ENCODE data around the gene CARS1. TPM values are rescaled to one million over a fixed set of nuclear protein-coding genes. Genes with fewer than 3 reads are reported as not detected.
"Not testable (repeated sequence)": the region's sequence is repeated elsewhere in the genome, so short reads cannot be mapped to it uniquely, and the experiment has no call there.

Gene CARS1
- total RNA-seq, 2 experiments from 2014 or later = 94.7 to 97.5 TPM

DNA sequence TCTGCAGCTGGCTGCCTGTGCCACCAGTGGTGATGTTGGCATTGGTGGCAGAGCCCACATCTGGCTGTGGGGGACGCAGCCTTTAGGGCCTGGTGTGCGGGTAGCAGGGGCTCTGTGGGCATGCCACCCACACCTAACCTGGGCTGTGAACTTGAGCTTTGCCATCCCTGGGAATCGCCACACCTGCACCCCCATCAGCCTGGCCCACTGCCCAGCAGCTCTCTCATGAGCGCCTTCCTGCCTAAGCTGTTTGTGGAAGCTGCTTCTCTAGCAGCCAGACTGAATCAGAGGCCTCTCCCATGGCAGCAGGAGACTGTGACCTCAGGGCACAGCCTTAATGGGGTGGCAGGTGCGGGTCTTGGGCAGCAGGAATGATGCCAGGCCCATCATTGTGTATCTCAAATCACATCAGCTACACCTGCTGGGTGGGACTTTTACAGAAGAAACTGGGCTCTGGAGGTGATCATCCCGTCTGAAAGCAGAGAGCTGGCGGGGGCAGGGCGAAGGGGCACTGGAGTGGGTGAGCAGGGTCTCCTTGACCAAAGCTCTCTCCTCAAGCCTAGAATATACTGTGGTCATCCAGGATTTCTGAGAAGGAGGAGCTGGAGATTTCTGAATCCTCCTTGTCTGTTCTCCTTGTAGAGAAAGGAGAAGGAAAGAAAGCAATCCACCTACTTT, 17.8 kb upstream of the CARS1 start:
- H3K4me3 Mint-ChIP-seq = no peak overlapping the region
- no peaks in the 10 kb centered on the region for H3K9me3 Mint-ChIP-seq
- intact Hi-C loops (cut with micrococcal nuclease) = no loop called here
- CTCF ChIA-PET = interaction anchor here (0.8 to 1.0 kb wide), 2 partner anchors 16 to 17 kb away, joined by 4 to 5 read pairs; no protein-coding TSS in a partner anchor
- no peak overlapping the region for H3K27ac Mint-ChIP-seq
- H3K4me1 Mint-ChIP-seq (ENCODE audit: low read depth) = no peaks in the 10 kb centered on the region
- POLR2A ChIA-PET = interaction anchor here (0.7 kb wide), 1 partner anchor 125 kb away, joined by 3 read pairs; no protein-coding TSS in a partner anchor
- H3K36me3 Mint-ChIP-seq = no peaks in the 10 kb centered on the region
- DNase-seq = no peak
- no peaks in the 10 kb centered on the region for H3K27me3 Mint-ChIP-seq

DNA sequence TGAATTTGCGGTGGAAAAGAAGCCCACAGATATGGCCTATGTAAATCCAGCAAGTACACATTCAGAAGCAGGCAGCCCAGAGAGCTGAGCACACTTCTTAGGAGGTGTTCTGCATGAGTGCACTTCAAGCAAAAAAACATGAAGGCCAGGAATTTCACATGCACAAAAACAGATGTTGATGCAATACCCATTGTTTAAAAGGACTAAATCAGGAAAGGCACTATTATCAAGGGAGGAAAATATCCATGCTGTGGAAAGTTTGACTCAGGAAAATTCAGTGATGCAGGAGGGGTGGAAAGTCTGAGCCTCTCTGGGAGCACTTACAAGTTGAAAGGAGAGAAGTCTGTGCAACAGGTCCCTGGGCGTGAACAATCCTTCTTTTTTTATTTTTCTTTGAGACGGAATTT, 15.8 kb upstream of the CARS1 start:
- DNase-seq = no peak
- POLR2A ChIA-PET = no interaction called here
- no peaks in the 10 kb centered on the region for H3K36me3 Mint-ChIP-seq
- H3K9me3 Mint-ChIP-seq = no peaks in the 10 kb centered on the region
- no peak overlapping the region for H3K4me3 Mint-ChIP-seq
- CTCF ChIA-PET = interaction anchor here (1.6 kb wide), 1 partner anchor 19 kb away, joined by 6 read pairs; no protein-coding TSS in a partner anchor
- H3K27me3 Mint-ChIP-seq = no peaks in the 10 kb centered on the region
- no peaks in the 10 kb centered on the region for H3K4me1 Mint-ChIP-seq (ENCODE audit: low read depth)
- intact Hi-C loops (cut with micrococcal nuclease) = no loop called here
- H3K27ac Mint-ChIP-seq = no peak overlapping the region

DNA sequence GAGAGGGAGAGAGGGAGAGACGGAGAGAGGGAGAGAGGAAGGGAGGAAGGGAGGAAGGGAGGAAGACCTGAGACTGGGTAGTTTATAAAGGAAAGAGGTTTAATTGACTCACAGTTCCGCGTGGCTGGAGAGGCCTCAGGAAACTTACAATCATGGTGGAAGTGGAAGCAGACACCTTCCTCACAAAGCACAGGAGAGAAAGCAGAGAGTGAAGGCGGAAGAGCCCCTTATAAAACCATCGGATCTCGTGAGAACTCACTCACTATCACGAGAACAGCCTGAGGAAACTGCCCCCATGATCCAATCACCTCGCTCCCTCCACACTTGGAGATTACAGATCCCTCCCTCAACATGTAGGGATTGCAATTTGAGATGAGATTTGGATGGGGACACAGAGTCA, 12.2 kb upstream of the CARS1 start:
- H3K4me3 Mint-ChIP-seq = no peak overlapping the region
- H3K9me3 Mint-ChIP-seq = no peaks in the 10 kb centered on the region
- CTCF ChIA-PET = interaction anchor here (2.6 kb wide), 1 partner anchor 22 kb away, joined by 8 read pairs; no protein-coding TSS in a partner anchor
- no peak for DNase-seq
- POLR2A ChIA-PET = no interaction called here
- H3K4me1 Mint-ChIP-seq (ENCODE audit: low read depth) = no peaks in the 10 kb centered on the region
- no peaks in the 10 kb centered on the region for H3K36me3 Mint-ChIP-seq
- no peak overlapping the region for H3K27ac Mint-ChIP-seq
- H3K27me3 Mint-ChIP-seq = no peaks in the 10 kb centered on the region
- intact Hi-C loops (cut with micrococcal nuclease) = no loop called here

DNA sequence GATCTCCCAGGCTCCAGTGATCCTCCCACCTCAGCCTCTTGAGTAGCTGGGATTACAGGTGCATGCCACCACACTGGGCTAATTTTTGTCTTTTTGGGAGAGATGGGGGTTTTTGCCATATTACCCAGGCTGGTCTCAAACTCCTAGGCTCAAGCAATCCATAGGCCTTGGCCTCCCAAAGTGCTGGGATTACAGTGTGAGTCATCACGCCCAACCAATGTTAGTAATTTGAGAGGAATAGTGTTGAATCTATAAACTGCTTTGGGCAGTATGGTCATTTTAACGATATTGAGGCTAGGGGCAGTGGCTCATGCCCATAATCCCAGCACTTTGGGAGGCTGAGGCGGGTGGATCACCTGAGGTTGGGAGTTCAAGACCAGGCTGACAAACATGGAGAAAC, 9.1 kb upstream of the CARS1 start:
- intact Hi-C loops (cut with micrococcal nuclease); H3K36me3 Mint-ChIP-seq; DNase-seq; H3K27me3 Mint-ChIP-seq; H3K4me1 Mint-ChIP-seq (ENCODE audit: low read depth); H3K4me3 Mint-ChIP-seq; H3K27ac Mint-ChIP-seq; POLR2A ChIA-PET; H3K9me3 Mint-ChIP-seq: not testable (repeated sequence)
- CTCF ChIA-PET = interaction anchor here (1.7 kb wide), 1 partner anchor 25 kb away, joined by 5 read pairs; no protein-coding TSS in a partner anchor

DNA sequence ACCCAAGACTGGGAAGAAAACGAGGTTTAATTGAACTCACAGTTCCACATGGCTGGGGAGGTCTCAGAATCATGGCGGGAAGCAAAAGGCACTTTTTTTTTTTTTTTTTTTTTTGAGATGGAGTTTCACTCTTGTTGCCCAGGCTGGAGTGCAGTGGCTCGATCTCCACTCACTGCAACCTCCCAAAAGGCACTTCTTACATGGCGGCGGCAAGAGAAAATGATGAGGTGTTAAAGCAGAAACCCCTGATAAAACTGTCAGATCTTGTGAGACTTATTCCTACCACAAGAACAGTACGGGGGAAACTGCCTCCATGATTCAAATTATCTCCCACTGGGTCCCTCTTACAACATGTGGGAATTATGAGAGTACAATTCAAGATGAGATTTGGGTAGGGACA, 7.5 kb upstream of the CARS1 start:
- intact Hi-C loops (cut with micrococcal nuclease); H3K27me3 Mint-ChIP-seq; DNase-seq; H3K9me3 Mint-ChIP-seq; H3K4me1 Mint-ChIP-seq (ENCODE audit: low read depth); H3K27ac Mint-ChIP-seq; H3K36me3 Mint-ChIP-seq; H3K4me3 Mint-ChIP-seq; POLR2A ChIA-PET: not testable (repeated sequence)
- CTCF ChIA-PET = interaction anchor here (1.7 kb wide), 1 partner anchor 27 kb away, joined by 5 read pairs; no protein-coding TSS in a partner anchor

DNA sequence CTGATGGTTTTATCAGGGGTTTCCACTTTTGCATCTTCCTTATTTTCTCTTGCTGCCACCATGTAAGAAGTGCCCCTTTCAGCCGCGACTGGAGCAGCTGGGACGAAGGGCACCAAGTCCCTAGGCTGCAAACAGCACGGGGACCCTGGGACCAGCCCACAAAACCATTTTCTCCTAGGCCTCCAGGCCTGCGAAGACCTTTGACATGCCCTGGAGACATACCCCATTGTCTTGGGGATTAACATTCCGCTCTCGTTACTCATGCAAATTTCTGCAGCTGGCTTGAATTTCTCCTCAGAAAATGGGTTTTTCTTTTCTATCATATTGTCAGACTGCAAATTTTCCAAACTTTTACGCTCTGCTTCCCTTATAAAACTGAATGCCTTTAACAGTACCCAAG, 6.7 kb upstream of the CARS1 start:
- not testable (repeated sequence) for H3K9me3 Mint-ChIP-seq

DNA sequence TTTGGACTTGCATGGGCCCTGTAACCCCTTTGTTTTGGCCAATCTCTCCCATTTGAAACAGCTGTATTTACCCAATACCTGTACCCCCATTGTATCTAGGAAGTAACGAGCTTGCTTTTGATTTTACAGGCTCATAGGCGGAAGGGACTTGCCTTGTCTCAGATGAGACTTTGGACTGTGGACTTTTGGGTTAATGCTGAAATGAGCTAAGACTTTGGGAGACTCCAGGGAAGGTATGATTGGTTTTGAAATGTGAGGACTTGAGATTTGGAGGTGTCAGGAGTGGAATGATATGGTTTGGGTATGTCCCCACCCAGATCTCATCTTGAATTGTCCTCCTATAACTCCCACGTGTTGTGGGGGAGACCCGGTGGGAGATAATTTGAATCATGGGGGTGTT, 6.2 kb upstream of the CARS1 start:
- H3K27ac Mint-ChIP-seq; POLR2A ChIA-PET; intact Hi-C loops (cut with micrococcal nuclease); H3K4me1 Mint-ChIP-seq (ENCODE audit: low read depth); H3K27me3 Mint-ChIP-seq; H3K36me3 Mint-ChIP-seq; DNase-seq; H3K9me3 Mint-ChIP-seq; H3K4me3 Mint-ChIP-seq: not testable (repeated sequence)
- CTCF ChIA-PET = interaction anchor here (1.5 kb wide), 1 partner anchor 28 kb away, joined by 6 read pairs; no protein-coding TSS in a partner anchor

More for the DNA sequence above, 6.7 kb upstream of the CARS1 start:
- intact Hi-C loops (cut with micrococcal nuclease); H3K4me1 Mint-ChIP-seq (ENCODE audit: low read depth); H3K36me3 Mint-ChIP-seq; H3K27me3 Mint-ChIP-seq; POLR2A ChIA-PET; H3K27ac Mint-ChIP-seq; DNase-seq; H3K4me3 Mint-ChIP-seq: not testable (repeated sequence)
- CTCF ChIA-PET = interaction anchor here (1.5 kb wide), 1 partner anchor 28 kb away, joined by 6 read pairs; no protein-coding TSS in a partner anchor

DNA sequence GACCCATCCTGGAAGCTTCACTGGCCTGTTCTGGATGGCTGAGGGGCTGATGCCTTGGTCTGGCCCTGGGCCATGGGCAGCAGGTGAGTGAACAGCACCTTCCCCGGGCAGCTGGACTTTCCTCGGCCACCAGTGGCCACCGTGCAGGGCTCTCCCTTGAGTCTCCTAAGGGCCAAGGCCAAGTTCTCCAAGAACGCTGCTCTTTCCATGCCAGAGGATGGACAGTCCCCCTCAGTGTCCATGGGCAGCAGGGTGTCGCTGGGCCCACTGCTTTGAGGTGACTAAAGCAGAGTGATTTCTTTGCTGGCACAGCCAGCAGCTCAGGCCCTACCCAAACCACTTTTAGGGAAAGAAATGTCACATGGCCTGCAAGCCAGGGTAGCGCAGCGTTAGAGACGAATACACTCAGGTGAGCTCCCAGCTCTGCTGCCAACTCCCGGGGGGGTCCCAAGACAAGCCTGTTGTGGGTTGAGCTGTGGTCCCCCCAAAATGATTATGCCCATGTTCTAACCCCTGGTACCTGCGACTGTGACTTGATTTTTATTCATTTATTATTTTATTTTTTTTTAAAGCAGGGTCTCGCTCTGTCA, 3.3 kb upstream of the CARS1 start:
- CTCF ChIA-PET = interaction anchor here (1.0 kb wide), 1 partner anchor 31 kb away, joined by 3 read pairs; no protein-coding TSS in a partner anchor
- H3K27ac Mint-ChIP-seq = no peak overlapping the region
- no peaks in the 10 kb centered on the region for H3K9me3 Mint-ChIP-seq
- no peak for DNase-seq
- POLR2A ChIA-PET = no interaction called here
- H3K27me3 Mint-ChIP-seq = no peaks in the 10 kb centered on the region
- intact Hi-C loops (cut with micrococcal nuclease) = no loop called here
- H3K4me3 Mint-ChIP-seq = no peak overlapping the region
- peaks cover 5% of the 10 kb centered on the region for H3K36me3 Mint-ChIP-seq
- H3K4me1 Mint-ChIP-seq (ENCODE audit: low read depth) = peaks cover 14% of the 10 kb centered on the region

DNA sequence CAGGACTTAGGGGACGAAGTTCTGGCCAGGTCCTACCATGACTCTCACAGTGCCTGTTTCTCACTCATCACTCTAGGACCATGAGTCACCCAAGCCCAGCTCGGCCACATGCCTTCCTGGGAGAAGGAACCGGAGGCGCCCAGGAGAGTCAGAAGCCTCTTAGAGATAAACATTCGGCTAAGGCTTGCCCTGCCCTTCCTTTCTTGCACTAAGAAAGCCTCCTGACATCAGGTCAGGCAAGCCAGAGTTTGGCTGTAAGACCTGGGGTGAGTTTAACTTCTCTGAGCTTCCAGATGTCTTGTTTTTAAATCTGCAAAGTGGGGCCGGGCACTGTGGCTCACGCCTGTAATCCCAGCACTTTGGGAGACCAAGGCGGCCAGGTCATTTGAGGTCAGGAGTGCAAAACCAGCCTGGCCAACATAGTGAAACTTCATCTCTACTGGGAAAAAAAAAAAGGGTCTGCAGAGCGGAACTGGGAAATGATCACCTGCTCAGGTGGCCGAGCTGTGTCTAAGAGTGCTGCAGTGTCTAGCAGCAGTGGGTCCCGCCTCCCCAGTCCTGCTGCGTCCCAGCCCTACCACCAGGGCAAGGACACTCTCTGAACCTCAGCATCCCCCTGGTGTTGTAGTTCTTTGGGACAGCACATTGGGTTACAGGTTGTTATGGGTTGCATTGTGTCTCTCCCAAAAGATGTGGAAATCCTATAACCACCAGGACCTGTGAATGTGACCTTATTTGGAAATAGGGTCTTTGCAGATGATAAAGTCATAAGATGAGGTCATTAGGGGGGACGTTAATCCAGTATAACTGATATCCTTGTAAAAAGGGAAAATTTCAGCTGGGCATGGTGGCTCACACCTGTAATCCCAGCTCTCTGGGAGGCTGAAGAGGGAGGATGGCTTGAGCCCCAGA, 1.8 kb upstream of the CARS1 start:
- DNase-seq = no peak
- peaks cover 24% of the 10 kb centered on the region for H3K4me1 Mint-ChIP-seq (ENCODE audit: low read depth)
- CTCF ChIA-PET = interaction anchor here (1.0 to 5.4 kb wide), 3 partner anchors 22 to 129 kb away, joined by 3 to 24 read pairs (median 3); no protein-coding TSS in a partner anchor
- H3K4me3 Mint-ChIP-seq = peak overlapping the region; percentile 50
- H3K36me3 Mint-ChIP-seq = peaks cover 12% of the 10 kb centered on the region
- H3K27ac Mint-ChIP-seq = no peak overlapping the region
- intact Hi-C loops (cut with micrococcal nuclease) = loop anchor here (5.0 kb wide), 2 partner anchors 33 to 318 kb away; partner anchors contain the start of gene ZNF195
- POLR2A ChIA-PET = interaction anchor here (0.5 to 2.0 kb wide), 2 partner anchors 12 to 682 kb away, joined by 3 to 5 read pairs; partner anchors contain the start of gene CD81
- H3K27me3 Mint-ChIP-seq = no peaks in the 10 kb centered on the region
- no peaks in the 10 kb centered on the region for H3K9me3 Mint-ChIP-seq

DNA sequence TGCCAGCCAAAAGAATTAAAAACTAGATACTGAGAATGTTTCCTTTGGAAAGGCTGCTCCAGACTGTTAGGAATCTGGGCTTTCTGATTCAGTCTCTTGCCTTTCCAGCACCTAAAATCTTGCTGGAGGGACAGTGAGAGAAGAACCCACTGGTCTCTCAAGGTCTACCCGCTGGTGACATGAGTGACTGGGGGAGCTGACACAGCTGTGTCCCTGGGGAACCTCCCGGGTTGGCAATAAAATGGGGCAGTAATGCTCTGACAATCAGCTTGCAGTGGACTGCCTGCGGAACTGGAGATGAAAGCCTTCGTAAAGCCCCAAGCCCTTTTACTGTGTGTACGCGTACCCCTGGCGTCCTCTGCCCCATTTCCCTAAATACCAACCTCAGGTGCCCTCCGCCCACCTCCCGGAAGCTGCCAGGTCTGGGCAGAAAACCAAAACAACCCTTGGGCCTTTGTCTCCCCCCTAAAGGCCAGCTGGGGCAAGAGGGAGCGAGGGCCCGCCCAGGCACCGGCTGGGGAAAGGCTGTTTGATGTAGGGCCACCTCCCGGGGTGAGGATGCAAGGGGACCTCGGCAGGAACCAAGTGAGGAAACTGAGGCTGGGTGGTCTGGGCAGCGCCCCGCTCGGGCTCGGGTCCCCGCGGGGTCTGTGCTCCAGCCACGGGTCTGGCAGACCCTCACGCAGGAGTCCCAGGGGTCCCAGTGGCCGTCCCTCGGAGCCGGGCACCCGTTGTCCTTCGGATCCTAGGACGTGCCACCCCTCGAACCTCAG, 741 bp downstream of the CARS1 start:
- DNase-seq = peak; percentile 62
- Mint-ChIP-seq H3K27ac (peak overlapping the region; percentile 85), H3K4me1 (ENCODE audit: low read depth) (peaks cover 38% of the 10 kb centered on the region), H3K27me3 (no peaks in the 10 kb centered on the region), H3K36me3 (peaks cover 18% of the 10 kb centered on the region), H3K9me3 (no peaks in the 10 kb centered on the region), H3K4me3 (peak overlapping the region; percentile 89)
- POLR2A ChIA-PET = interaction anchor here (0.6 to 2.0 kb wide), 8 partner anchors 11 to 680 kb away, joined by 3 to 5 read pairs (median 4); partner anchors contain the start of gene CD81
- intact Hi-C loops (cut with micrococcal nuclease) = loop anchor here (1.0 to 5.0 kb wide), 4 partner anchors 36 to 656 kb away; partner anchors contain the start of genes TSSC4 and ZNF195
- CTCF ChIA-PET = interaction anchor here (0.8 to 5.4 kb wide), 4 partner anchors 18 to 169 kb away, joined by 3 to 24 read pairs (median 4); no protein-coding TSS in a partner anchor

DNA sequence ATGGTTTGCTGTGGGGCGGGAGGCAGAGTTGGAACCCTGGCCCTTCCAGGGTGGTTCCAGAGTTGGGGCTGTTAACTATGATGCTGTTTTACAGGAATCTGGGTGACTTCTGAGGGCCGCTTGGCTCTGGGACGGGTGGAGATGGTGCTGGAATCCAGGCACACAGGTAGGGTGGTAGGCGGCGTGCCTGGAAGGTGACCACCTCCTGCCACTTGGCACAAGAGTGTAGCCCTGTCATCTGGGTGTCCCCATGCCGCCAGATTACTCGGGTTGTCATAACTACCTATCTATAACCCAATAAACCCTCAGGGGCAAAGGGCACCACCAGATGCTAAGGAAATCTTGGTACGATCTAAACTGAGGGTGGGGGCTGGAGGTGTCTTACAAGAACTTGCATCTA, 1.3 kb downstream of the CARS1 start:
- CTCF ChIA-PET = interaction anchor here (0.8 to 5.4 kb wide), 2 partner anchors 36 to 168 kb away, joined by 3 to 24 read pairs; no protein-coding TSS in a partner anchor
- DNase-seq = no peak
- H3K9me3 Mint-ChIP-seq = no peaks in the 10 kb centered on the region
- peak overlapping the region; percentile 89 for H3K4me3 Mint-ChIP-seq
- peak overlapping the region; percentile 85 for H3K27ac Mint-ChIP-seq
- peaks cover 44% of the 10 kb centered on the region for H3K4me1 Mint-ChIP-seq (ENCODE audit: low read depth)
- intact Hi-C loops (cut with micrococcal nuclease) = loop anchor here (2.0 to 5.0 kb wide), 3 partner anchors 36 to 321 kb away; partner anchors contain the start of gene ZNF195
- no peaks in the 10 kb centered on the region for H3K27me3 Mint-ChIP-seq
- peaks cover 18% of the 10 kb centered on the region for H3K36me3 Mint-ChIP-seq
- POLR2A ChIA-PET = interaction anchor here (0.6 to 0.8 kb wide), 2 partner anchors 123 to 179 kb away, joined by 3 to 4 read pairs; no protein-coding TSS in a partner anchor
